ENCODE data around the gene PROCA1. TPM values are rescaled to one million over a fixed set of nuclear protein-coding genes. Genes with fewer than 3 reads are reported as not detected.

PROCA1 gene, protein sequence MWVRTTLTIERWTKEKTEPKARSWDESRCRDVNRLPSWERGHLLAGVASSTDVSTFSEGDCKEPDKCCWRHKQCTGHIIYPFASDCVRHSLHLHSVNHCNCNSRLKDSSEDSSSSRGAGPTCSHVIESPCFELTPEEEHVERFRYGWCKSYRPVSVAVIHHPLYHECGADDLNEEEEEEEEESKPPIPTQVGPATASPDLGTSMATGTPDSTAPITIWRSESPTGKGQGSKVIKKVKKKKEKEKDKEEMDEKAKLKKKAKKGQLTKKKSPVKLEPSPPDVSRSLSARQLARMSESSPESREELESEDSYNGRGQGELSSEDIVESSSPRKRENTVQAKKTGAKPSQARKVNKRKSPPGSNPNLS
- 0.39 and 3.8 TPM in 2 replicates for total RNA-seq

DNA sequence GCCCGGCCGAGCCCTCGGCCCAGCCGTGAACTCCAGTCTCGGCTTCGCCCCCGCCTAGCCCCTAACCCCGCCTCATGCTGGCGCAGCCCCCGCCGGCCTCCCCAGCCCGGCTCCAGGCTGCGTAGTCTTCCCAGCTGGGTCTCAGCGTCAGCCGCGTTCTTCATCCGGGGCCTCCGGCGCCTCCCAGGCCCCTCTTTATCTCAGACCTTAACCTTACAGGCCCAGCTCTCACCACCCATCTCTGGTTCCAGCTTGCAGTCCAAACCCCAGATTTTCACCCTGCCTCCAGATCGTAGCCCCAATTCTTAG lies at the start of gene PROCA1:
PROCA1 (minus strand) TSS at position 166 of the 309 bp plus-strand sequence. CDS start 228 bp downstream, outside the sequence.

DNA sequence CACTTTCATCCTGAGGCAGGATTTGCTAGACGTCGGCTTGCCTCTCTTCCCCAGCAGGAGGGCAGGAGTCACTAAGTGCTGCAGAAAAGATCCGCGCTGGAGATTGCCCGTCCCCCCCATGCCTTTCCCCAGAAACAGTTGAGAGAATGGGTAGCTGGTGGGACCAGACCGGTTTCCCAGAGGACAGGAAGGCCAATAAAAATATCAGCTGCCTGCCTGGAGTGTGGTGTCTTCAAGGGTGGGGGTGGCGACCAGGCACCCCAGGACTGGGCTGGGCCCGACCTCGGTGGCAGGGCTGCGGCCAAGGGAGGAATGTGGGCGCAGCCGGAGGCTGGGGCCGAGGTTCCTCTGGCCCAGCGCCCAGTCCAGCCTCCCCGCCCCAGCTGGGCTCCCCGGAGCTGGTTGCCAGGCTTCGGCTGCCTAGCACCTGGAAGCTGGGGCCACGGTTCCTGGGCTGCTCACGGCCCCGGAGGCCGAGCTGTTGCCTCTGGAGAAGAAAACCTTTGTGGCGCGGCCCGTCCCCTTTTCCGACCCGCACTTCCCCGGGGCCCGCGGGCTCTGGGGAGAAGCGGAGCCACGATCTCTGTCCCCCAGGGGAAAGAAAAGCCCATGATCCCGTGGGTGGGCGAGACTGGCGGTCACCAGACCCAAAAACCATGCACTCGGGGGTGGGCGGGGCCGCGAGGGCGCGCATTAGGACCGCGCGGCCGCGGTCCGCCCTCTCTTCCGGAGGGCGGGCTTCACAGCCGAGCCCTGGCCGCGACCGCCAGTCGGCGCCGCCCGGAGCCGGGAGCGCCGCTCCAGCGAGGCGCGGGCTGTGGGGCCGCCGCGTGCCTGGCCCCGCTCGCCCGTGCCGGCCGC lies 31.8 kb upstream of the PROCA1 start, which contains the start of gene TRAF4:
TRAF4 (plus strand) TSS at position 769 of the 861 bp plus-strand sequence. CDS start 102 bp downstream, outside the sequence.

DNA sequence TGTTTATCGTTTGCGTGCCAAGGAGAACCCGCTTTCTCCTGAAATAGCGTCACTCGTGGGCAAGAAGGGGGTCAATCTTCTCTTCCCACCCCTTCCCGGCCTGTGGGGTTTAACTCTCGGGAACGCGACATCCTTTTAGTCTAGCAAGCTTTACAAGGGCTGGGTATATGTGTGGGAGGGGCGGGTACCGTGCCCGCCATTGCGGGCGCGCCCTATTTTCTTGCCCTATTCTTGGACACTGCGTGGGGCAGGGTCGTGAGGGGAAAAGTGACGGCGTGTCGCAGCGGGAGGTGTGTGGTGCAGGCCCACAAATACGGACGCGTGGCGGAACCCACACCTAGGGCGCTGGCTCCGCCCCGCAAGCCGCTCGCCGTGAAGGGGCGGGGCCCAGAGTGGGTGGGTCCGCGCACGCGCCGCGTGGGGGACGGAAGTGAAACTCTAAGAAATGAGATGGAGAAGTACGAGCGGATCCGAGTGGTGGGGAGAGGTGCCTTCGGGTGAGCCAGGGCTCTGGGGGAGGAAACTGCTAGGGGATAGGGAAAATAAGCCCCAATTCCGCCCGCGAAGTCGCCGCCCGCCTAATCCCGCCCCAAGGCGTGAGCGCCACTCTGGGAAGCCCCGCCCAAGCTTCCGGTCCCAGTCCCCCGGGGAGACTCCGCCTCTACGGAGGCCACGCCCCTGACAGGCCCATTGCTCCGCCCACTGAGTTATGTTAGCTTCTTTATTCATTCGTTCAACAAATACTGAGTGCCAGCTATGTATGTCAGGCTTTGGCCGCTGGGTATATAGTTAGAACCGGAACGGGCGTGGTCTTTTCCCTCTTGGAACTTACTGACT lies 16.9 kb upstream of the PROCA1 start, which contains the start of gene NEK8:
NEK8 (plus strand) TSS at position 425 of the 837 bp plus-strand sequence; CDS start at position 451, 26 bp downstream.

DNA sequence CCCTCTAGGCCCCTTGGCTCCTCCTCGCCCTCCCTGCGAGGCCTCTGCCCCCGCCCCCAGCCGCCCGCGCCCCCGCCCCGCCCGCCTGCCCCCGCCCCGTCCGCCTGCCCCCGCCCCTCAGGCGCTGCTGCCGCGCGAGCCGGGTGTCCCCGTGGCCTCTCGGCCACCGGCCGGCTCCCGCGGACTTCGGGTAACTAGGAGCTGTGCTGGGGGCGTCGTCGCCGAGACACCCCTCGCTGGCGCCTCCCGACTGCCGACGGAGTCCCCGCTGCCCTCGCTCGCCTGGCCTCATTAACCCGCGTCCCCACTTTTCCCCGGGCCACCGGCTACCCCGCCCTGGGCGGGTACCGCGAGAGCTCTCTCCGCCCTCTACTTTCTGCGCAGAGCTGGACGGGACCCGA lies 14.5 kb upstream of the PROCA1 start, which contains the start of gene TLCD1:
TLCD1 (minus strand) TSS at position 8 of the 401 bp plus-strand sequence. CDS start 136 bp downstream, outside the sequence.

DNA sequence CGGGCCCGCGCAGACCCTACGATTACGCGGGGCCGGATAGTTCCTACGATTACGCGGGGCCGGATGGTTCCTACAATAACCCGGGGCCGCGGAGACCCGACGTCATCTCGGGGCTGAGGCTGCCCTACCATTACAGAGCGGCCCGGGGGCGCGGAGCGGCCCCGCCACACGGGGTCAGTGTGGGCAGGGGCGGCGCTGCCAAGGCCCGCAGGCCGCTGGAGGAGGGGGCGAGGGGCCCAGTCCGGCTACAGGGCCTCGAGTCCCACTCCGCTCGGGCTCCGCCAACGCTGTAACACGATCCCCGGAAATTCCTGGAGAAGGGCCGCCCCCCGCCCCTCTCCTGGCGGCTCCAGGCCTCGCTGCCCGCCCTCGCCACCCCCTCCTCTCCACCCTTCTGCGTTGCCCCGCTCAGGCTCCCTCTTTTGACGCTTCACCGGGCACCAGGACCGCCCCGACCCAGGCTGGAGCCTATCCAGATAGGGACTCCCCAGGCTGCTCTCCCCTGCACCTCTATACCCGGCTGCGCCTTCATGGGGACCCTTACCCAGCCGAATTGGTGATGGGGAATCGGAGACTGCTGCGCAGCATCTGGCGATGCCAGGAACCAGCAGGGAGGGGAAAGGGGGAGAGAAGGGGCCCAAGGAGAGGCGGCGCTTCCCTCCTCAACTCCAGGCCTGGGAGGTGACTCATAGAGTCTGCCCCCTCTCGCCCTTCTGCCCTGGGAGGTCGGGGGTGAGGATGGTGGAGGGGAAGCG lies 6.1 kb upstream of the PROCA1 start, which contains the start of gene RAB34:
RAB34 (minus strand) TSS at position 291 of the 755 bp plus-strand sequence. CDS start 602 bp downstream, outside the sequence.

DNA sequence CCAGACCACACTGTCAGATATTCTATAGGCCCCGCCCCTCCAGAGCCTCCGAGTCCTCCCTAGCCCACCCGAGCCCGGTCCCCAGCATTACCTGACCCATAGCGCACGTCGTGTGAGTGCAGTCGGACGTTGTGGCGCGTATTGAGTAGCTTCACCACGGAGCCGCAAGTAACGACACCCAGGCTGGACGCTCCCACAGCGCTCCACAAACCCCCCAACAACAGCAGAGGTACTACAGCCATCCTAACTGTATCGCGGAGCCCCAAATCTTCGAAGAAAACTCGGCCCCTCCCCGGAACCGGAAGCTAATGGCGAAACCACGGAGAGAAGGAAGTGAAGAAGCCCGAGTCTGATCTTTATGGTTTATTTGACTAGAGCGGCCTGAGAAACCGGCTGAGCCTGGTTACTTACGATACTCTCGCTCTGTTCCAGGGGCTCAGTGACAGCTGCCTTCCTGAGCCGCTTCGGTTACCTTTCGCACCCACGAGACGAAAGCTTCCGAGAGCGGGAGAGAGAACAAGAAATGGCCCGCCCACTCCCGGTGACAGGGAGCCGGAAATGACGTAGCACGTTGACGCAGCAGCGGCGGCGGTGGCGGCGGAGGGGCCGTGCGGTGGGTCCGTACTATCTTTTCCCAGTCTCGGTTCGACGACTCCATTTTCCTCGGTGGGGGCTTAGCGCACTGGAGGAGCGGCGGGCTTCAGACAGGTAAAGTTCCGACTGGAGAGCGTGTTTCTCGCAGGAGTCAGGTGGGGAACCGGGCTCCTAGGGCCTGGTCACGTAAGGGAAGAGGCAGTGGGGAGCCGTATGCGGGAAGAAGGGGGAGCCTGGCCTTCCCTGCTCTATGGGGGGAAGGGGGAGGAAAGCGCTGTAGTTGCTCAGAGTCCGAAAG lies 49.8 kb downstream of the PROCA1 start, which contains the start of the genes SDF2 and SUPT6H:
SDF2 (minus strand) TSS at position 272 of the 892 bp plus-strand sequence; CDS start at position 242, 30 bp downstream.
SUPT6H (plus strand) TSS at position 571 of the 892 bp plus-strand sequence. CDS start 11,197 bp downstream, outside the sequence.

Other genes with a start within 250 kb of the PROCA1 start
- gene SLC13A2, start 238.2 kb downstream of the PROCA1 start, total RNA-seq, result not detected in 2 replicates
- not detected in 2 replicates for gene FOXN1, start 205.5 kb downstream of the PROCA1 start, total RNA-seq
- 24.0 and 48.5 TPM in 2 replicates for gene UNC119, start 159.3 kb downstream of the PROCA1 start, total RNA-seq
- gene PIGS, start 140.4 kb downstream of the PROCA1 start, total RNA-seq, result 68.5 and 114 TPM in 2 replicates
- gene ALDOC, start 135.0 kb downstream of the PROCA1 start, total RNA-seq, result 130 and 212 TPM in 2 replicates
- gene SPAG5, start 112.9 kb downstream of the PROCA1 start, total RNA-seq, result 19.0 and 26.4 TPM in 2 replicates
- gene RSKR, start 97.7 kb downstream of the PROCA1 start, total RNA-seq, result 0.91 and 3.7 TPM in 2 replicates
- gene BLTP2, start 66.7 kb downstream of the PROCA1 start, total RNA-seq, result 79.1 and 90.8 TPM in 2 replicates
- 59.8 and 68.8 TPM in 2 replicates for gene SDF2, start 50.0 kb downstream of the PROCA1 start, total RNA-seq
- 30.6 and 50.3 TPM in 2 replicates for gene SUPT6H, start 49.7 kb downstream of the PROCA1 start, total RNA-seq
- 348 and 466 TPM in 2 replicates for gene RAB34, start 6.0 kb upstream of the PROCA1 start, total RNA-seq
- gene RPL23A, start 8.1 kb upstream of the PROCA1 start, total RNA-seq, result 866 and 1,222 TPM in 2 replicates
- 0.96 and 18.4 TPM in 2 replicates for gene TLCD1, start 14.3 kb upstream of the PROCA1 start, total RNA-seq
- gene NEK8, start 16.9 kb upstream of the PROCA1 start, total RNA-seq, result 1.6 and 2.4 TPM in 2 replicates
- 23.6 and 39.0 TPM in 2 replicates for gene TRAF4, start 32.1 kb upstream of the PROCA1 start, total RNA-seq
- 8.9 and 12.0 TPM in 2 replicates for gene FAM222B, start 130.9 kb upstream of the PROCA1 start, total RNA-seq
- gene ERAL1, start 143.1 kb upstream of the PROCA1 start, total RNA-seq, result 48.5 and 56.0 TPM in 2 replicates
- gene FLOT2, start 185.8 kb upstream of the PROCA1 start, total RNA-seq, result 56.8 and 60.4 TPM in 2 replicates
- gene DHRS13, start 191.2 kb upstream of the PROCA1 start, total RNA-seq, result 4.7 and 14.2 TPM in 2 replicates
- 18.9 and 34.8 TPM in 2 replicates for gene PHF12, start 239.6 kb upstream of the PROCA1 start, total RNA-seq